IPS DF 4.7 (cell line): ENCODE results near the gene KLHL25.

ENCODE experiments used
- DNase-seq: peaks from one replicate; pipeline ENCODE4 v3.0.0-alpha.2; 2013; ENCODE audit warnings: low spot score; ENCODE audit errors: extremely low read depth

KLHL25 gene

GRCh38 chr15:85777250-85778106 lies 17.2 kb downstream of the KLHL25 start:
- no peak for DNase-seq

- no peak for DNase-seq
Observed at GRCh38 chr15:85773970-85774369, 20.8 kb downstream of the KLHL25 start.

GRCh38 chr15:85773249-85773648 lies 21.5 kb downstream of the KLHL25 start:
- no peak for DNase-seq

GRCh38 chr15:85772668-85773067 lies 22.1 kb downstream of the KLHL25 start:
- no peak for DNase-seq

DNA sequence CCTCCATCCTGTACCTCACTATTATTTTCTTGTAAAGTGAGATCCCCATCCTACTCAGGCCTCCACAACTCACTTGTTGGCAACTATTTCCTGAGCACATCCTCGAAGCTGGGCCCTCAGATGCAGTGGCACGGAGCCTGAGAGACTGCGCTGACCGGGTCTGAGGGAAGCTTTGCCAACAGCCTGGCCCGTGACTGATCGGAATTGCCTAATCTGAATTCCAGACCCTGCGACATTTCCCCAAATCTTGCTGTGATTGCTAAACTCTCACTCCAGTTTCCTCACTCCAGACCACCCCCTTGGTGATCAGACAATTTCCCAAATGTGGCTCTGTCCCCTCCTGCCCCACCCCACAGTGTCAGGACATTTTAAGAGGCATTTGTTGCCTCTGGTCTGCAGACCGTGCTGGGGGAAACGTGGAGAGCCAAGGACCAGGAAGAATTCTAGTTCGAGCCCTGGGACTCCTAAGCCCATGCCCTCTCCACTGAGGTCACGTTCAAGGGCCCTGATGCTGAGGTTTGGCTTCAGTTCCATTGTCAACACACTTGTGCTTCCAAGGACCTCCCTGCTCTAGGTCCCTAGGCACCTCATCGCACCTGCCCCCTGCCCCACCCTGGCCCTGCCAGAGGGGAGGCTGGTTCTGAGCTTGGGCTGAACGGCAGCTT lies 22.8 kb downstream of the KLHL25 start:
- DNase-seq, result no peak

GRCh38 chr15:85771271-85771670 lies 23.5 kb downstream of the KLHL25 start:
- no peak for DNase-seq

GRCh38 chr15:85770096-85771041 lies 24.4 kb downstream of the KLHL25 start:
- DNase-seq, result no peak

GRCh38 chr15:85769182-85769900 lies 25.4 kb downstream of the KLHL25 start:
- no peak for DNase-seq

DNA sequence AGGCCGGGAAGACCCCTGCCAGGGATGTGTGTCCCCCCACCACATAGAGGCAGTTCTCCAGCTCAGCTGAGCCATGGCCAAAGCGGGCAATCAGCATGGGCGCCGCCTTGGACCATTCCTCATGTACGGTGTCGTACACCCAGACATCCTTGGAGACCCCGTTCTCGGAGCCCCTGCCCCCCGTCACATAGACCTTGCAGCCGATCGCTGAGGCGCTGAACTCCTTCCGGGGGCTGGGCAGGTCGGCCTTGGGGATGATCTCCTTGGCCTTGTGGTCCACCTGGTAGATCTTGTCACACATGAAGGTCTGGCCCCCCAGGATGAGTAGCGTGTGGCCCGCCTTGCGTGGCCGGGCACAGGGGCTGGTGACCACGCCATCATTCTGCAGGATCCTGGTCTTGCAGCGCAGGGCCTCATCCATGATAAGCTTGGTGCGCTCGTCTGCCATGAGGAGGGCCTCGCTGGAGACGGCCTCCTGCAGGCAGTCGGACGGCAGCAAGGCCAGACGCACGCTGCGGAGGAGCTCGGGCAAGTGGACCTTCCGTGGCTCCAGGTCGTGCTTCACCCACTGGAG lies 26.0 kb downstream of the KLHL25 start:
- no peak for DNase-seq

DNA sequence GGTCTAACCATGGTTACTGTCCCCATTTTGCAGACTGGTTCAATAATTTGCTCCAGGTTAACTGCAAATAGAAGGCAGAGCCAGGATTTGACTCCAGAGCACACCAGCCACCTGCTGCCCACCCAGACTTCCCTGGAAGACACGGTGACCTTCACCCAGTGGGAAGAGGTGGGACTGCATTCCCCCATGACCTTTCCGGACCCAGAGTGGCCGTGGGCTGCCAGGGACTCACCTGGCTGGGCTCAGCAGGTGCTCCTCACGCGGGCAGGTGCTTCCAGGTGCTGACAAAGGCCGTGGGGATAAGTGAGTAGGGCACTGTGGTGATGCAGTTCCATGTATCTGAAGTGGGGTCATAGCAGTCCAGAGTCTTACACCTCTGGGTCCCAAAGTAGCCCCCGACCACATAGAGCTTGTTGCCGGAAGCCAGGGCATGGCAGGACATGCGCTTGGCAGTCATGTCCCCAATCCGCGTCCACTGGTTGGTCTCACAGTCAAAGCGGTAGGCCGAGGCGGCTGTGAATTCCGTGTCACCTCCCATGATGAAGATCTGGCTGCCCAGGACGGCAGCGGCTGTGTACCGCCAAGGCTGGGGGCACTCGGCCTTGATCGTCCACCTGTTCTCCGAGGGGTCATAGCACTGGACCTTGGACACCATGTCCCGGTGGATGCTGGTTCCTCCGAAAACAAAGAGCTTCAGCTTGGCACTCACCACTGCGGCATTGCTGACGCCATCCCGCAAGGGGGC lies 26.8 kb downstream of the KLHL25 start:
- DNase-seq, result no peak

GRCh38 chr15:85766001-85766831 lies 28.5 kb downstream of the KLHL25 start:
- no peak for DNase-seq

DNA sequence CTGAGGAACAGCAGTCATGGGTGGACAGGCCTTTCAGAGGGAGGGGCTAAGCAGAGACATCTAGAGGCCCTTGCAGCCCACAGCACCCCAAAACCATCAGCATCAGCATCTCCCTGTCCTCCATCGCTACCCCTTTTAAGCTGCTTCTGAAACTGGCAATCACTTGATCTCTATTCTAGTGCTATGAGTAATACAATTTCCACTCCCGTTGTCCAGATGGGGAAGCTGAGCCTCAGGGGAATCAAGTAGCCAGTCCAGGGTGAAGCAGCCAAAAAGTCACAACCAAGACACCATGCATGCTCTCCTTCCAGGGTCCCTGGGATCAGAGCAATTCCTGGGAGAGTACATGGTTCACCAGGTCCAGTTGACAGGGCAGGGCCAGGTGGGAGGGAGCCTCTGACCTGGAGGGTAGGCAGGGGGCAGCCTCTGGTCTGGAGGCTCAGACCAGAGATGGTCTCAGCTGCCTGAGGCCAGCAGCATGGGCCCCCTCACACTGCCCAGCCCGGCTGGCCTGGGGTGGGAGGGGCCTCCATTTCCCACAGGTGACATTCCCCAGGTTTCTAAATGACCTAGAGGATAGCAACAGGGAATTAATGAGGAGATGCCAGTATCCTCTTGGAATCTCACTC lies 30.0 kb downstream of the KLHL25 start:
- no peak for DNase-seq

GRCh38 chr15:85763673-85764633 lies 30.8 kb downstream of the KLHL25 start:
- no peak for DNase-seq

DNA sequence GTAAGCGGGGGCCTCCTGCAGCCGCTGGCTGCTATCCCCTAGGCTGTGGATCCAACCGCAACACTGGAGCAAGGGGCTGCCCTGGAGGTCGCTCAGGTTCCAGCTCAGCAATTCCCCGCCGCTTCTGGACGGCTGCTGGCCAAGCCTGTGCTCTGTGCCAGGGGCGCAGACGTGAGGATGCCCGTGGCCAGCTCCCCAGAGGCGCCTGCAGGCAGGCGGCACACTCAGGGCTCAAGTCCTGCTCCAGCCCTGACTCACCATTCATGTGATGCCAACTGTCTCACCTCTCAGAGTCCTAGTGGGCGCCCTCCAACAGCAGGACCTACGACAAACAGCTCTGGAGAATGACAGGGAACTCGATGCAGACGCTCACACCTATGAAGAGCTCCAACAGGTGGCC lies 31.6 kb downstream of the KLHL25 start:
- DNase-seq, result no peak

GRCh38 chr15:85762756-85763127 lies 32.0 kb downstream of the KLHL25 start:
- DNase-seq, result no peak

GRCh38 chr15:85762039-85762755 lies 32.5 kb downstream of the KLHL25 start:
- no peak for DNase-seq

DNA sequence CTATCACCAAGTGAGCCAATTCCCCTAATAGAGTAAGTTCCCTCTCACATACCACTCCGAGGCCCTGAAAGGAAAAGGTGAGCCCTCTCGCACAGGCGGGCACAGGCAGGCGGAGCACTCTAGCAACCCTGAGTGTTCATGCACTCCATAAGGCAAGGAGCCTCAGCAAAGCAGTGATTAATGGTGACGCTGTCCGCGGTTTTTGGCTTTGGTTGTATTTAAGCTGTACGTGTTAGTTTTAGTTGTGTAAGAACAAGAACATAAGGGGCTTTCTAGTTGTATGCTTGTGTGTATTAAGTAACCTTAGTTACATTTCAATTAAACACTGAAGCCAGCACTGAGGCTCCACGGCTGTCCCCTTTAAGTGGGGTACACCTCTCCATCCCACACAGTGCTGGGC lies 33.1 kb downstream of the KLHL25 start:
- DNase-seq, result no peak
